ENCODE data around the gene PCBD1.

DNA sequence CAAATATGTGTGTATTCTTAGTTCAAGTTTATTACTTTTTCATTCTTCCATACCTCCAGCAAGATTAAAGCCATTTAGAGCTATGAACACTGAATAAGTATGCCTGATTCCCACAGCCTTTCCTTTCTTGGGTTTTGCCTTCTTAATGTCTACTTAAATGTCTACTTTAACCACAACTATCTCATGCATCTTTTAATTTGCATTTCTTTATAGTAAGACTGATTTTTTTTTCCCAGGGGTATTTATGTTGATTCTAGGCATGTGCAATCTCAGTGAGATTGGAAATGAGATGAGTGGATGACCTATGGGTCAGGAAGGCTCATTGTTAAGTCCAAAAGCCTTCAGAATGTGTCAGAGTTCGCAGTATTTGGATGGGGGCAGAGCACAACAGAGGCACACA, 3.6 kb downstream of the PCBD1 start:
- TF ChIP-seq FOXM1 (IDR thresholded peaks at IDR 0.05; ENCODE audit: borderline replicate concordance): no peak
- TF ChIP-seq NFRKB (IDR thresholded peaks at IDR 0.05): no peak
- TF ChIP-seq BHLHE40 (IDR thresholded peaks at IDR 0.05; ENCODE audit: borderline replicate concordance): no peak
- TF ChIP-seq CTBP1 (IDR thresholded peaks at IDR 0.05; ENCODE audit: borderline replicate concordance): no peak
- TF ChIP-seq ARNT (IDR thresholded peaks at IDR 0.05): no peak
- TF ChIP-seq HDGF (IDR thresholded peaks at IDR 0.05; ENCODE audit: borderline replicate concordance): no peak
- no peak for TF ChIP-seq L3MBTL2 (conservative IDR thresholded peaks at IDR 0.05)
- no peak for TF ChIP-seq SP1 (IDR thresholded peaks at IDR 0.05)
- TF ChIP-seq TARDBP (IDR thresholded peaks at IDR 0.05): no peak
- no peak for TF ChIP-seq LEF1 (IDR thresholded peaks at IDR 0.05; ENCODE audit: borderline replicate concordance)
- TF ChIP-seq SUZ12 (IDR thresholded peaks at IDR 0.05): no peak

Measured in HEK293T (cell line).